CD14-positive monocyte (primary cell): ENCODE results near the gene RFX2. TPM values are rescaled to one million over a fixed set of nuclear protein-coding genes. Genes with fewer than 3 reads are reported as not detected.

Experiments
- DNase-seq, 3 donors: peaks; one replicate each; pipeline ENCODE4 v3.0.0-alpha.2; 2011 to 2022
- H2AFZ ChIP-seq: 2 replicates; pipeline ENCODE4 v1.6.0; 2012; ENCODE audit warnings: mild to moderate bottlenecking, low read depth, low read length, inconsistent platforms; ENCODE audit not compliant: insufficient read depth, poor library complexity, severe bottlenecking
- H3K27ac ChIP-seq, 2 donors: 1 replicate in 1 of 2; 2 replicates in 1 of 2; pipeline ENCODE4 v1.5.1; 2012 to 2013; ENCODE audit warnings: low read length in 2 of 2, control low read depth in 1 of 2, inconsistent platforms in 1 of 2, low read depth in 1 of 2, mild to moderate bottlenecking in 1 of 2
- H3K27me3 ChIP-seq, 2 donors: one replicate each; pipeline versions ENCODE4 v1.6.0 to v1.6.1; 2011 to 2013; ENCODE audit warnings: low read length in 2 of 2; ENCODE audit not compliant: control insufficient read depth in 2 of 2, insufficient read depth in 2 of 2
- H3K36me3 ChIP-seq, 2 donors: replicated peaks in 1 of 2; 1 replicate in 1 of 2; 2 replicates in 1 of 2; pipeline versions ENCODE4 v1.5.1 to v1.6.1; 2012 to 2013; ENCODE audit warnings: low read length in 2 of 2, control low read depth in 1 of 2, inconsistent platforms in 1 of 2, mild to moderate bottlenecking in 1 of 2; ENCODE audit not compliant: insufficient read depth in 2 of 2, control insufficient read depth in 1 of 2
- H3K4me1 ChIP-seq, 2 donors: 1 replicate in 1 of 2; 2 replicates in 1 of 2; pipeline versions ENCODE4 v1.5.1 to v1.6.1; 2012 to 2013; ENCODE audit warnings: low read length in 2 of 2, control low read depth in 1 of 2, inconsistent platforms in 1 of 2, mild to moderate bottlenecking in 1 of 2, moderate library complexity in 1 of 2; ENCODE audit not compliant: insufficient read depth in 2 of 2, control insufficient read depth in 1 of 2
- H3K4me2 ChIP-seq: replicated peaks from 2 replicates; pipeline ENCODE3; 2012; ENCODE audit warnings: low read length, moderate library complexity, mild to moderate bottlenecking; ENCODE audit not compliant: poor library complexity, severe bottlenecking; ENCODE audit errors: extremely low read depth
- H3K4me3 ChIP-seq, 3 experiments: fragments of 200-600 bp in 1 of 3; sonication (generic) in 1 of 3; replicated peaks in 1 of 3; 1 replicate in 2 of 3; 2 replicates in 1 of 3; pipeline ENCODE4 v1.5.1; 2011 to 2013; ENCODE audit warnings: low read length in 3 of 3, mild to moderate bottlenecking in 3 of 3, control low read depth in 2 of 3, low read depth in 2 of 3, inconsistent platforms in 1 of 3, moderate library complexity in 1 of 3
- H3K79me2 ChIP-seq: 2 replicates; pipeline ENCODE4 v1.6.0; 2012; ENCODE audit warnings: mild to moderate bottlenecking, control low read depth, inconsistent platforms, low read length, moderate library complexity; ENCODE audit not compliant: insufficient read depth
- H3K9ac ChIP-seq: 2 replicates; pipeline ENCODE4 v1.6.0; 2017; ENCODE audit warnings: low read length, mild to moderate bottlenecking; ENCODE audit not compliant: insufficient read depth, poor library complexity, severe bottlenecking
- H3K9me3 ChIP-seq, 2 donors: replicated peaks in 1 of 2; 1 replicate in 1 of 2; 2 replicates in 1 of 2; pipeline versions ENCODE4 v1.5.1 to v1.6.1; 2012 to 2013; ENCODE audit warnings: low read length in 2 of 2, control low read depth in 1 of 2; ENCODE audit not compliant: control insufficient read depth in 1 of 2, insufficient read depth in 1 of 2
- H4K20me1 ChIP-seq: 2 replicates; pipeline ENCODE4 v1.6.0; 2012; ENCODE audit warnings: mild to moderate bottlenecking, low read length, control low read depth, moderate library complexity; ENCODE audit not compliant: insufficient read depth
- H3K27ac Mint-ChIP-seq, 7 donors: one replicate each; pipeline ENCODE4 v1.8.0; 2020; ENCODE audit warnings: mild to moderate bottlenecking in 7 of 7, mixed read lengths in 7 of 7, moderate library complexity in 6 of 7, inconsistent platforms in 2 of 7
- H3K27me3 Mint-ChIP-seq, 3 donors: one replicate each; pipeline ENCODE4 v1.8.0; 2021 to 2022; ENCODE audit warnings: low read depth in 3 of 3, mild to moderate bottlenecking in 3 of 3, mixed read lengths in 3 of 3, moderate library complexity in 3 of 3, inconsistent platforms in 1 of 3
- H3K36me3 Mint-ChIP-seq, 2 donors: one replicate each; pipeline ENCODE4 v1.8.0; 2020; ENCODE audit warnings: mixed read lengths in 2 of 2, inconsistent platforms in 1 of 2, mild to moderate bottlenecking in 1 of 2
- H3K4me1 Mint-ChIP-seq: one replicate; pipeline ENCODE4 v1.8.0; 2020; ENCODE audit warnings: mild to moderate bottlenecking, mixed read lengths
- H3K4me3 Mint-ChIP-seq, 2 donors: one replicate each; pipeline ENCODE4 v1.8.0; 2020; ENCODE audit warnings: mild to moderate bottlenecking in 2 of 2, mixed read lengths in 2 of 2, moderate library complexity in 1 of 2
- H3K9me3 Mint-ChIP-seq, 7 donors: one replicate each; pipeline ENCODE4 v1.8.0; 2020 to 2022; ENCODE audit warnings: mixed read lengths in 7 of 7, mild to moderate bottlenecking in 6 of 7, moderate library complexity in 6 of 7, inconsistent platforms in 2 of 7
- CTCF ChIP-seq: fragments of 200-600 bp; IDR thresholded peaks from one replicate; pipeline ENCODE4 v1.8.0; 2022; ENCODE audit warnings: antibody characterized with exemption, mild to moderate bottlenecking
- WGBS: methylation state at CpG from one replicate; pipeline ENCODE4 v1.1.5; 2013; ENCODE audit warnings: missing lambda C conversion rate; ENCODE audit not compliant: insufficient coverage; 5-methylcytosine and 5-hydroxymethylcytosine counted together
- intact Hi-C, 2 donors: fragments of 100-400 bp; cut with micrococcal nuclease; formaldehyde crosslinking; loops; one replicate each; pipeline versions ENCODE4 v1.15.0 to v1.15.1; 2023
- polyA plus RNA-seq, 3 donors: library from polyadenylated mRNA; depleted of rRNA in 1 of 3; unstranded in 2 of 3; stranded (reverse) in 1 of 3; fragments of 300-500 nt in 2 of 3; fragments of >200 nt in 1 of 3; fragmentation: Illumina TruSeq in 2 of 3; gene quantifications; 1 replicate in 2 of 3; 2 replicates in 1 of 3; pipeline ENCODE4 v1.2.3, GENCODE V29; 2012 to 2021

The RFX2 gene
- polyA plus RNA-seq, 3 donors: 5.7 to 12.9 (median 8.7) TPM

GRCh38 chr19:6032381-6032780 lies 77.9 kb downstream of the RFX2 start:
- Histone ChIP-seq H3K36me3 (peaks cover 0 to 10% of the 10 kb centered on the region in 2 donors), H2AFZ (no peak overlapping the region), H3K9ac (no peak overlapping the region), H3K27me3 (no peaks in the 10 kb centered on the region), H3K79me2 (no peaks in the 10 kb centered on the region), H3K4me2 (no peak overlapping the region), H3K27ac (no peak overlapping the region), H4K20me1 (no peaks in the 10 kb centered on the region), H3K4me1 (no peaks in the 10 kb centered on the region), H3K9me3 (no peaks in the 10 kb centered on the region), H3K4me3 (no peak overlapping the region)
- Mint-ChIP-seq H3K27ac (no peak overlapping the region), H3K27me3 (no peaks in the 10 kb centered on the region), H3K9me3 (peaks cover 0 to 3% (median 0%) of the 10 kb centered on the region in 7 donors), H3K4me1 (peaks cover 6% of the 10 kb centered on the region), H3K4me3 (no peak overlapping the region), H3K36me3 (peaks cover 2 to 18% of the 10 kb centered on the region in 2 donors)
- no peak for TF ChIP-seq CTCF
- intact Hi-C loops: loop anchor here in 1 of 2 donors (10.0 kb wide), 1 partner anchor 262 kb away; no protein-coding TSS in a partner anchor
- no peak for DNase-seq
- WGBS: 100% methylated on average over 1 of the region's 4 CpGs

GRCh38 chr19:6030214-6030507 lies 80.1 kb downstream of the RFX2 start:
- intact Hi-C loops: loop anchor here in 1 of 2 donors (10.0 kb wide), 1 partner anchor 265 kb away; no protein-coding TSS in a partner anchor
- Mint-ChIP-seq H3K9me3 (no peaks in the 10 kb centered on the region), H3K36me3 (peaks cover 12 to 28% of the 10 kb centered on the region in 2 donors), H3K27ac (no peak overlapping the region), H3K4me3 (no peak overlapping the region), H3K4me1 (peaks cover 6% of the 10 kb centered on the region), H3K27me3 (peaks cover 0 to 2% (median 0%) of the 10 kb centered on the region in 3 donors)
- Histone ChIP-seq H3K79me2 (no peaks in the 10 kb centered on the region), H3K4me1 (no peaks in the 10 kb centered on the region), H4K20me1 (no peaks in the 10 kb centered on the region), H2AFZ (no peak overlapping the region), H3K36me3 (peaks cover 0 to 12% of the 10 kb centered on the region in 2 donors), H3K27ac (no peak overlapping the region), H3K9me3 (no peaks in the 10 kb centered on the region), H3K4me3 (no peak overlapping the region), H3K9ac (no peak overlapping the region), H3K4me2 (no peak overlapping the region), H3K27me3 (no peaks in the 10 kb centered on the region)
- TF ChIP-seq CTCF: no peak
- WGBS: 100% methylated on average over 2 of the region's 3 CpGs
- peak in 1 of 3 donors; percentile 23 for DNase-seq
